DND-41 (cell line): ENCODE measurements around the gene SELENOW.

Experiments
- ATAC-seq: fragments of 200-7000 bp; cut with Tn5 transposase; 3 replicates; pipeline ENCODE4 v1.9.1; 2021; ENCODE audit warnings: low read depth; ENCODE audit not compliant: insufficient read depth
- DNase-seq: peaks from one replicate; pipeline ENCODE4 v3.0.0-alpha.2; 2020
- H2AFZ ChIP-seq: 2 replicates; pipeline ENCODE4 v1.6.0; 2012; ENCODE audit warnings: low read depth, low read length
- H3K27ac ChIP-seq: 2 replicates; pipeline ENCODE4 v1.5.1; 2012; ENCODE audit warnings: low read length, inconsistent platforms
- H3K27me3 ChIP-seq: fragments of 200-600 bp; sonication (generic); 2 replicates; pipeline ENCODE4 v1.6.0; 2012; ENCODE audit warnings: low read length, mild to moderate bottlenecking, inconsistent platforms; ENCODE audit not compliant: insufficient read depth, poor library complexity
- H3K36me3 ChIP-seq: 2 replicates; pipeline ENCODE4 v1.5.1; 2012; ENCODE audit warnings: low read length, inconsistent platforms; ENCODE audit not compliant: insufficient read depth
- H3K4me1 ChIP-seq: 2 replicates; pipeline ENCODE4 v1.5.1; 2012; ENCODE audit warnings: mild to moderate bottlenecking, low read length; ENCODE audit not compliant: insufficient read depth
- H3K4me2 ChIP-seq: 2 replicates; pipeline ENCODE4 v1.6.0; 2012; ENCODE audit warnings: mild to moderate bottlenecking, moderate library complexity, low read length, inconsistent platforms; ENCODE audit not compliant: insufficient read depth
- H3K4me3 ChIP-seq, 2 experiments: fragments of 200-600 bp in 1 of 2; shearing (Covaris generic) in 1 of 2; 2 replicates each; pipeline ENCODE4 v1.5.1; 2012 to 2016; ENCODE audit warnings: inconsistent platforms in 2 of 2, low read length in 2 of 2, mild to moderate bottlenecking in 2 of 2, low read depth in 1 of 2, moderate library complexity in 1 of 2
- H3K79me2 ChIP-seq: 2 replicates; pipeline ENCODE4 v1.6.0; 2012; ENCODE audit warnings: low read length, inconsistent platforms; ENCODE audit not compliant: insufficient read depth
- H3K9ac ChIP-seq: 2 replicates; pipeline ENCODE4 v1.6.0; 2012; ENCODE audit warnings: low read depth, mild to moderate bottlenecking, inconsistent platforms, low read length, moderate library complexity
- H3K9me3 ChIP-seq: 2 replicates; pipeline ENCODE4 v1.5.1; 2012; ENCODE audit warnings: low read length, moderate library complexity, mild to moderate bottlenecking, inconsistent platforms; ENCODE audit not compliant: insufficient read depth, severe bottlenecking
- H4K20me1 ChIP-seq: 2 replicates; pipeline ENCODE4 v1.6.0; 2012; ENCODE audit warnings: low read length; ENCODE audit not compliant: insufficient read depth
- CTCF ChIP-seq: IDR thresholded peaks from 2 replicates; pipeline ENCODE4 v1.5.1; 2012; ENCODE audit warnings: borderline replicate concordance, low read length, moderate library complexity, mild to moderate bottlenecking; ENCODE audit not compliant: poor library complexity, severe bottlenecking; ENCODE audit errors: extremely low read depth
- EZH2 ChIP-seq: IDR thresholded peaks from 3 replicates; pipeline ENCODE4 v1.6.1; 2012; ENCODE audit warnings: borderline replicate concordance, low read depth, mild to moderate bottlenecking, moderate library complexity, low read length, inconsistent platforms; ENCODE audit not compliant: severe bottlenecking

The SELENOW gene

GRCh38 chr19:47730521-47730889 lies 48.0 kb upstream of the SELENOW start:
- no peaks in the 10 kb centered on the region for H3K36me3 ChIP-seq
- no peaks in the 10 kb centered on the region for H4K20me1 ChIP-seq
- H3K27me3 ChIP-seq = peaks cover 20% of the 10 kb centered on the region
- no peak for DNase-seq
- no peaks in the 10 kb centered on the region for H3K79me2 ChIP-seq
- H3K9ac ChIP-seq = no peak overlapping the region
- no peak overlapping the region for H2AFZ ChIP-seq
- H3K4me2 ChIP-seq = no peak overlapping the region
- no peak overlapping the region for H3K27ac ChIP-seq
- no peak for TF ChIP-seq CTCF
- no peak for TF ChIP-seq EZH2
- no peak for ATAC-seq
- peaks cover 10% of the 10 kb centered on the region for H3K4me1 ChIP-seq
- H3K9me3 ChIP-seq = no peaks in the 10 kb centered on the region
- H3K4me3 ChIP-seq = no peak overlapping the region

- H3K27me3 ChIP-seq = peaks cover 20% of the 10 kb centered on the region
- H3K79me2 ChIP-seq = no peaks in the 10 kb centered on the region
- no peak overlapping the region for H3K4me2 ChIP-seq
- DNase-seq = no peak
- no peak overlapping the region for H3K4me3 ChIP-seq
- H3K27ac ChIP-seq = no peak overlapping the region
- H4K20me1 ChIP-seq = no peaks in the 10 kb centered on the region
- H2AFZ ChIP-seq = no peak overlapping the region
- H3K36me3 ChIP-seq = no peaks in the 10 kb centered on the region
- no peak for ATAC-seq
- no peak overlapping the region for H3K9ac ChIP-seq
- no peak for TF ChIP-seq CTCF
- TF ChIP-seq EZH2 = no peak
- no peaks in the 10 kb centered on the region for H3K9me3 ChIP-seq
- H3K4me1 ChIP-seq = peaks cover 10% of the 10 kb centered on the region
Observed at GRCh38 chr19:47730910-47731309, 47.6 kb upstream of the SELENOW start.

- no peak overlapping the region for H3K4me2 ChIP-seq
- DNase-seq (no peak), ATAC-seq (no peak)
- H3K9me3 ChIP-seq = no peaks in the 10 kb centered on the region
- no peak overlapping the region for H2AFZ ChIP-seq
- peaks cover 1% of the 10 kb centered on the region for H3K4me1 ChIP-seq
- H3K27me3 ChIP-seq = peaks cover 6% of the 10 kb centered on the region
- H3K27ac ChIP-seq = no peak overlapping the region
- H3K79me2 ChIP-seq = no peaks in the 10 kb centered on the region
- no peak overlapping the region for H3K4me3 ChIP-seq
- no peaks in the 10 kb centered on the region for H4K20me1 ChIP-seq
- no peak overlapping the region for H3K9ac ChIP-seq
- TF ChIP-seq CTCF (no peak), EZH2 (no peak)
- H3K36me3 ChIP-seq = no peaks in the 10 kb centered on the region
Observed at GRCh38 chr19:47735131-47735530, 43.4 kb upstream of the SELENOW start.
